Kidney epithelial cell (primary cell): ENCODE data around the gene ERC1. TPM values are rescaled to one million over a fixed set of nuclear protein-coding genes. Genes with fewer than 3 reads are reported as not detected.

Experiments
- DNase-seq: peaks from one replicate; pipeline ENCODE4 v3.0.0-alpha.2; 2010; ENCODE audit warnings: low read depth
- H3K27me3 ChIP-seq: 2 replicates; pipeline ENCODE4 v1.6.0; 2011; ENCODE audit warnings: low read length; ENCODE audit not compliant: control insufficient read depth, insufficient read depth
- H3K36me3 ChIP-seq: 2 replicates; pipeline ENCODE4 v1.5.1; 2011; ENCODE audit warnings: low read length; ENCODE audit not compliant: control insufficient read depth, insufficient read depth
- H3K4me3 ChIP-seq: 2 replicates; pipeline ENCODE4 v1.5.1; 2011; ENCODE audit warnings: low read depth, mild to moderate bottlenecking, control low read depth, low read length
- CTCF ChIP-seq: IDR thresholded peaks from 2 replicates; pipeline ENCODE4 v1.5.1; 2011; ENCODE audit warnings: mild to moderate bottlenecking, moderate library complexity, low read length, control low read depth, inconsistent platforms; ENCODE audit not compliant: insufficient read depth, poor library complexity, severe bottlenecking
- total RNA-seq: library from RNA; depleted of rRNA; stranded (reverse); fragments of >200 nt; gene quantifications from 2 replicates; pipeline ENCODE4 v1.2.3, GENCODE V29; 2015

ERC1 gene
- total RNA-seq, 1 donor from 2014 or later = 16.4 TPM

GRCh38 chr12:1503281-1503711 is 512.3 kb downstream of the ERC1 start:
- Histone ChIP-seq H3K4me3 (no peak overlapping the region), H3K27me3 (no peaks in the 10 kb centered on the region), H3K36me3 (no peaks in the 10 kb centered on the region)
- no peak for TF ChIP-seq CTCF
- no peak for DNase-seq

- Histone ChIP-seq H3K36me3 (no peaks in the 10 kb centered on the region), H3K27me3 (no peaks in the 10 kb centered on the region)
- TF ChIP-seq CTCF = no peak
Observed at GRCh38 chr12:1504304-1504894, 513.4 kb downstream of the ERC1 start.

GRCh38 chr12:1504895-1505311 is 513.9 kb downstream of the ERC1 start:
- H3K4me3 ChIP-seq = no peak overlapping the region
- no peaks in the 10 kb centered on the region for H3K36me3 ChIP-seq

More at GRCh38 chr12:1504304-1504894, 513.4 kb downstream of the ERC1 start:
- DNase-seq = no peak
- H3K4me3 ChIP-seq = no peak overlapping the region

GRCh38 chr12:1505576-1505975 is 514.6 kb downstream of the ERC1 start:
- Histone ChIP-seq H3K36me3 (no peaks in the 10 kb centered on the region), H3K4me3 (no peak overlapping the region), H3K27me3 (peaks cover 2% of the 10 kb centered on the region)
- TF ChIP-seq CTCF = no peak
- no peak for DNase-seq

More at GRCh38 chr12:1504895-1505311, 513.9 kb downstream of the ERC1 start:
- DNase-seq = no peak
- H3K27me3 ChIP-seq = no peaks in the 10 kb centered on the region
- no peak for TF ChIP-seq CTCF

- no peak for DNase-seq
- TF ChIP-seq CTCF = no peak
- H3K4me3 ChIP-seq = no peak overlapping the region
- H3K36me3 ChIP-seq = no peaks in the 10 kb centered on the region
- H3K27me3 ChIP-seq = peaks cover 2% of the 10 kb centered on the region
Observed at GRCh38 chr12:1507308-1507707, 516.3 kb downstream of the ERC1 start.
